ENCODE data around the gene MMP24OS.

The MMP24OS gene

DNA sequence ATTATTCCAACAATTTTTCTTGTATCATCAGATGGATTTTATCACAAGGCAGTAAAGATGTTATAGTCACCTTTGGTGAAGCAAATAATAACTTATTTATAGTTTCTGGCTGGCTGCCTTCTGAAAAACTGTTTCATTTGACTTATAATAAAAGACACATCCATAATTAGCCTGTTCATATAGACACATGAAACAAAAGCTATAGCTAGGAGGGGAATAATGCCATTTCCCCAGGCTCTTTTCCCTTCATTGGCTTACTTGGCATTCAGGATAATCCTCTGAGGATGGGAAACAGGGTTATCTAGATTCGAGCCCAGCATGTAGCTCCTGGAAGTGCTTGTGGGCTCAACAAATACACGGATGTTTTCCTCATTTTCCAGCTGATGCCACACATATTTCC, 33.9 kb downstream of the MMP24OS start:
- DNase-seq = no peak

DNA sequence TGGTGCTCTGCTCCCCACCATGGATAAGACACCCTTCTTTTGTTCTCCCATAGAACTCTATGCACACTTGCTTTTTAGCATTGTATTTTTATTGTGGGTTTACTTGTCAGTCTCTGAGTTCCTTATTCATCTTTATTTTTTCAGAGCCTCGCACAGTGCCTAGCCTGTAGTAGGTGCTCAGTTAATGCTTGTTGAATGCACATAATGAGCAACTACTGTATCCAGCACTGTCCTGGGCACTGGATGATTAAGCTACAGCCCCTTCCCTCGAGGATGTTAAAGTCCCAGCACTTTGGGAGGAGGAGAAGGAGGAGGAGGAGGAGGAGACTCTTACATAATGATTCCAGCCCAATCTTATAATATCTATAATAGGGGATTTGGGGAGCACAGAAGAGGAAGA, 34.6 kb downstream of the MMP24OS start:
- no peak for DNase-seq

DNA sequence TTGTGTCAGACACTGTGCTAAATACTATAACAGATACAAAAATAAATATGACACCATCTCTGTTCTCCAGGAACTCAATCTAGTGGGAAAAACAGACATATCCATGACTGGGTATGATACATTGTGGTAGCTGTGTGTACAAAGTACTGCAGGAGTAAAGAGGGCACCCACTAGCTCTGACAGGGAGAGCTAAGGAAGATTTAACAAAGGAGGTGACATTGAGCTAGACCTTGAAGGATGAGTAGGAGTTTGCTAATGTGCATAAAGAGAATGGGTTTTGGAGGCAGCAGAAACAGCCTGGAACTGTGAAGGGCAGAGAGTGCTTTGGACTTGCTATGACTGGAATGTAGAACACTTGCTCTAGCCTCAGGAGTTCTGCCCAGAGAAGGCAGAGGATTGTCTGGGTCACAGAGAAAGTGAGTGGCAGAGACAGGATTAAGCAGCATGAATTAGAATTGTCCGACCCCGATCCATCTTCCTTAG, 37.1 kb downstream of the MMP24OS start:
- no peak for DNase-seq

DNA sequence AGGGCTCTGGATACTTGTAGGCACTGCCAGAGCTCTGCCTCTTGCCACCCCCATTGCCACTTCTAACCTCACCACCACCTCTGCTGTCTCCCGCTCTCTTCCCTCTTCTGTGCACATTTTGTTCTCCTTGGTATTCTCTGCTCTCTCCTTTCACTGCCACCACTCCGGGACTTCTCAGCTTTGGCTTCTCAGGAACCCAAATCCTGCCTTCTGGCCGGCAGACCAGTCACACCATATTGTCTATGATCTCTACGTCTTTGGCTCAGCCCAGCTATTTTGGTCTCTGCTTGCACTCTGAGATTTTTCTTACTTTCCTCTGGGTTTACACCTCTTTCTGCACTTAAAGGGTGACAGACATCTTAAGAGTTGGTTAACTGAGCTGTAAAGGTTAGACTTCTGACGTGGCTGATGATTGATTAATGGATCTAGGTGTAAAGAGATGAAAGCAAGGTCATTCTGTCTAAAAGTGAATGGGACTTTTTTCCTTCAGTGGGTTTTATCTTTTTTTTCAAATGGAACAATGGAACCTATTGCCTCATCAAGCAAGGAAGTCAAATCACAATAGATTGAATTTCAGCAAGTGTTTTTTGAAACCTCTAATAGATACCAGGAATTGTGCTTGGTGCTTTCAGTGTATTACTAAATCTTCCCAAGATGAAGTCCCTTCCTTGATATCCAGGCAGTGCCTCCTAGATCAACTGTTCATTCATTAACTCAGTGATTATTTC, 37.7 kb downstream of the MMP24OS start:
- DNase-seq = no peak

DNA sequence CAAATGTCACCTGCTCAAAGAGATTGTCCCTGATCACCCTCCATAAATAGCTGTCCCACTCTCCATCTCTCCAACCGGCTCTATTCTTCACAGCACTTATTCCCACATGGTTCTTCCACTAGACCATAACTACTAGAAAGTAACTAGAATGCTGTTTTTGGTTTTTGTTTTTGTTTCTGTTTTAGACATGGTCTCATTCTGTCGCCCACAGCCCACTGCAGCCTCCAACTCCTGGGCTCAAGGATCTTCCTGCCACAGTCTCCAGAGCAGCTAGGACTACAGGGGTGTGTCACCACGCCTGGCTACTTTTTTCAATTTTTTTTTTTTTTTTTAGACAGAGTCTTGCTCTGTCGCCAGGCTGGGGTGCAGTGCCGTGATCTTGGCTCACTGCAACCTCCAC, 39.2 kb downstream of the MMP24OS start:
- peak; percentile 57 for DNase-seq

DNA sequence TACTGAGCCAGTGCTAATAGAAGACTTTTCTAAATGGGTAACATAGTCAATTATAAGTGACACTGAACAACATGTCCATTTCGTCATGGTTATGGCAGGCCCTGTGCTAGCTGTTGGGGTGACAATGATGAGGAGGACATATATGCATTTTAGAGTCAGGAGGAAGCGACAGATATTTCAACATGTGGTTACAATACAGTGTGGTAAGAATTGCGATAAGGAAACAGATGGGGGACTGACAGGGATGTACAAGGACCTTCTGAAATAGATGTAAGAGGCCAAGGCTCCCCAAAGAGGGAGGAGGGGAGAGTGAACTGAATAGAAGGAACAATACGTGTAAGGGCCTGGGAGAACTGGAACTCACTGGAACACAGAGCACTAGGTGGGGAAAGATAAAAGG, 39.8 kb downstream of the MMP24OS start:
- no peak for DNase-seq

DNA sequence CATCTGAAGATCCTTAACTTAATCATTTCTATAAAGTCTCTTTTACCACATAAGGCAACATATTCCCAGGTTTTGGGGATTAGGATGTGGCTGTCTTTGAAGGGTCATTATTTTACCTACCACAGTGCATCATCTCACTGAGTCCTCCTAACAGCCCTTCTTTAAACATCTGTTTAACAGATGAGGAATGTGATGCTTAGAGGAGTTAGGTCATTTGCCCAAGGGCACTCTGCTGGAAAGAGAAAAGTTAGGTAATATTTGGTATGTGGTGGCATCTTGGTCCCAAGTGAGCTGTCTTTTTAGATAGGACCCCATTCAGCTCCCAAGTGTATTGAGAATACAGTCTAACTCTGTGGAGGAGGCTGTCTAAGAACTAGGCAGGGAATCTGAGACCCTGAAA, 40.4 kb downstream of the MMP24OS start:
- no peak for DNase-seq

DNA sequence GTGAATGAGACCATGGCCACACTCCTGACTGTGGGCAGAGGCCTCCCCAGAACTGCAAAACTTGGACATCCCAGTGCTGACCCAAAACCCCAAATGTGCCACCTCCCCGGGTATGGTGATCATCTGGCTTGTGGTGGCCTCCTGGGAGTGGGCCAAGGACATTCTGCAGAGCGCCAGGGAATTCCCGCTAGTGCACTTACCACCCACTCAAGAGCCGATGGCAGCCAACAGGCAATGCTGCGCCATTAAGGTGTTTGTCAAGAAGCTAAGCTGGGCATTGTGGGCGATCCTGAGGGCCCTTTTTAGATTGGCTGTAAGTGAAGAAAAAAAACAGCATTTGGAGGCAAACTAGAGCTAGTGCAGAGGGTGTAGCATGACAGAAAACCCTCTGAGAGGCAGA, 42.0 kb downstream of the MMP24OS start:
- DNase-seq = no peak

DNA sequence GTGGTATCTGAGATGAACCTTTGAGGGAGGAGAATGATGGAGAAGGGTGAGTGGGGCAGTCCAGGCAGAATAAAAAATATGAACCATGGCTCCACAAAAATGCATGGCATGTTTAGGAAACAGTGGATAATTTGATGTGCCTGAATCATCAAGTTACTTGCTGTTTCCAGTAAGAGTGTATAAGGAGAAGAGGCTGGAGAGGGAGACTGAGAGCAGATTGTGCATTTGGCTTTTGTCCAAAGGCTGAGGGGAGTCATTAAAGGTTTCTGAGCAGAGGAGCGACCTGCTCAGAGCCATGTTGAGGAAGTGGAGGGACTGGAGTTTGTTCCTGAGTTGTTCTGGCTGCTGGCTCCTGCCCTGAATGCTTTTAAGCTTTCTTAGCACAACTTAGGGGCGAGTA, 45.3 kb downstream of the MMP24OS start:
- no peak for DNase-seq

DNA sequence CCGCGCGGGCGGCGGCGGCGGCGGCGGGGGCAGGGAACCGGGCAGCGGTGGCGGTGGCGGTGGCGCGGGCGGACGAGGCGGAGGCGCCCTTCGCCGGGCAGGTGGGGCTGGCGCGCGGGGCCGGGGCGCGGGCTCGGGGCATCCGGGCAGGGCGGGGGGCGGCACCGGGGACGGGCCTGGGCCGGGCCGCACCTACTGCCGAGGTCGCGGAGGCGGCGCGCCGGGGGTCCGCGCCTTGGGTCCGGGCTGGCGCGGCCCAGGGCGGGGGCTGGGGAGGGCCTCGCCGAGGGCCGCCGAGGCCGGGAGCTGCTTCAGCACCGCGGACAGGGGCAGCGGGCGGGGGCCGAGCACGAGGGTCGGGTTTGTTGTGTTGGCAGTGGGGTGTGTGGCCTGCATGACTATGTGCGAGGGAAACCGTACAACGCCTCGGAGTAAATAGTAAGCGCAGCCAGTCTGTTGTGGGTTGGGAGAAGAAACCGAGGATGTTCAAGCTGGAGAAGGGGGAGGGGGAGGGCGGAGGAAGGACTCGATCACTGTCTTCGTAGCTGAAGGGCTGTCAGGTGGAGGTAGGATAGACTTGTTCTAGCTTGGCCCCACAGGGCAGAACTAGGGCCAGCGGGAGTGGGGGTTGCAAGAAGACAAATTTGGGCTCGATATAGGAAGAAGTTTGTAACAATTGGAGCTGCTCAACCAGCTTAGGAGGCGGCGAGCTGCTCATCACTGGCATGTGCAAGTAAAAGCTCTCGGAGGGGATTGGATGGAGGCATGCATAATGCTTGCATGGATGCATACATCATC, 50.8 kb downstream of the MMP24OS start:
- DNase-seq = peak; percentile 21

All from suppressor macrophage treated with lipopolysaccharide for 4 hours (primary cell).